Measurements from ENCODE around the gene ERVK3-1. TPM values are rescaled to one million over a fixed set of nuclear protein-coding genes. Genes with fewer than 3 reads are reported as not detected.
A peak's percentile ranks its signal among the peaks of the same experiment; 100 is the strongest.

Gene ERVK3-1
- total RNA-seq, 2 donors from 2014 or later: 24.3 to 26.9 TPM

- intact Hi-C loops (cut with DNase I, micrococcal nuclease): no loop called here
- DNase-seq: no peak
Observed at GRCh38 chr19:58355215-58355796, 50.1 kb downstream of the ERVK3-1 start.

GRCh38 chr19:58355908-58356765 is 51.0 kb downstream of the ERVK3-1 start:
- ATAC-seq (no peak), DNase-seq (no peak)
- intact Hi-C loops (cut with DNase I, micrococcal nuclease): no loop called here

More at GRCh38 chr19:58355215-58355796, 50.1 kb downstream of the ERVK3-1 start:
- no peak for ATAC-seq

GRCh38 chr19:58356766-58357480 is 51.7 kb downstream of the ERVK3-1 start:
- DNase-seq (no peak), ATAC-seq (no peak)
- intact Hi-C loops (cut with DNase I, micrococcal nuclease): no loop called here

GRCh38 chr19:58357481-58358145 is 52.4 kb downstream of the ERVK3-1 start:
- ATAC-seq: no peak
- intact Hi-C loops (cut with DNase I, micrococcal nuclease): no loop called here

GRCh38 chr19:58361900-58362271 is 56.7 kb downstream of the ERVK3-1 start:
- intact Hi-C loops (cut with DNase I, micrococcal nuclease): no loop called here
- DNase-seq (peak; percentile 54 to 65), ATAC-seq (peak; percentile 29)

More at GRCh38 chr19:58357481-58358145, 52.4 kb downstream of the ERVK3-1 start:
- DNase-seq: no peak

GRCh38 chr19:58362272-58362994 is 57.3 kb downstream of the ERVK3-1 start, which contains the start of gene ZNF497:
ZNF497 (minus strand) TSS chr19:58362751; CDS start chr19:58357635, 5,116 bp downstream.
- ATAC-seq: peak; percentile 95
- intact Hi-C loops (cut with DNase I, micrococcal nuclease): no loop called here

GRCh38 chr19:58364146-58364545 is 59.0 kb downstream of the ERVK3-1 start:
- no peak for ATAC-seq
- DNase-seq: no peak
- intact Hi-C loops (cut with DNase I, micrococcal nuclease): no loop called here

More at GRCh38 chr19:58362272-58362994, 57.3 kb downstream of the ERVK3-1 start, which contains the start of gene ZNF497:
- peak; percentile 97 to 99 for DNase-seq

Small RNA genes lying within 50 kb of the gene (microRNA-seq; reads per million reads assigned to microRNA genes)
- gene MIR6806: 0 reads per million in 2 donors

Other genes starting within 250 kb of the ERVK3-1 start
- 1 to 10 TPM; 1.1 to 1.2 TPM for gene ZNF135, start 246.1 kb upstream of the ERVK3-1 start, total RNA-seq
- 10 to 100 TPM; 19.8 to 22.6 TPM for gene ZSCAN18, start 207.1 kb upstream of the ERVK3-1 start, total RNA-seq
- 1 to 10 TPM; 3.1 to 3.9 TPM for gene ZNF329, start 154.6 kb upstream of the ERVK3-1 start, total RNA-seq
- 10 to 100 TPM; 14.4 to 17.4 TPM for gene ZNF274, start 122.3 kb upstream of the ERVK3-1 start, total RNA-seq
- 10 to 100 TPM; 17.6 to 29.9 TPM for gene ZNF544, start 76.5 kb upstream of the ERVK3-1 start, total RNA-seq
- 1 to 10 TPM; 3.5 to 4.1 TPM for gene ZNF8, start 26.4 kb upstream of the ERVK3-1 start, total RNA-seq
- gene ZSCAN22, start 21.6 kb downstream of the ERVK3-1 start, total RNA-seq: 1 to 10 TPM; 2.6 to 2.8 TPM
- gene A1BG, start 48.1 kb downstream of the ERVK3-1 start, total RNA-seq: 1 to 10 TPM; 2.1 to 2.5 TPM
- gene ZNF497, start 57.4 kb downstream of the ERVK3-1 start, total RNA-seq: 1 to 10 TPM in 1 of 2 donors, under 1 TPM in 1; 0.73 to 1.6 TPM
- 1 to 10 TPM; 2.4 to 2.5 TPM for gene ZNF837, start 75.7 kb downstream of the ERVK3-1 start, total RNA-seq
- gene RPS5, start 81.9 kb downstream of the ERVK3-1 start, total RNA-seq: 100 to 1,000 TPM; 600 to 683 TPM
- not detected for gene RNF225, start 90.3 kb downstream of the ERVK3-1 start, total RNA-seq
- 1 to 10 TPM; 7.8 to 7.9 TPM for gene ZNF584, start 103.3 kb downstream of the ERVK3-1 start, total RNA-seq
- gene ZNF132, start 134.8 kb downstream of the ERVK3-1 start, total RNA-seq: 1 to 10 TPM; 3.0 to 4.6 TPM
- 1 to 10 TPM; 4.7 to 5.1 TPM for gene ZNF324B, start 146.2 kb downstream of the ERVK3-1 start, total RNA-seq
- 10 to 100 TPM; 11.6 to 14.0 TPM for gene ZNF324, start 161.7 kb downstream of the ERVK3-1 start, total RNA-seq
- gene ZNF446, start 171.0 kb downstream of the ERVK3-1 start, total RNA-seq: 10 to 100 TPM in 1 of 2 donors, 1 to 10 TPM in 1; 10.0 to 11.2 TPM
- gene SLC27A5, start 206.6 kb downstream of the ERVK3-1 start, total RNA-seq: 1 to 10 TPM; 2.8 to 4.6 TPM
- 10 to 100 TPM; 13.7 to 14.3 TPM for gene ZBTB45, start 214.4 kb downstream of the ERVK3-1 start, total RNA-seq
- gene TRIM28, start 238.7 kb downstream of the ERVK3-1 start, total RNA-seq: 100 to 1,000 TPM; 171 to 184 TPM
- 100 to 1,000 TPM; 204 to 215 TPM for gene CHMP2A, start 249.7 kb downstream of the ERVK3-1 start, total RNA-seq